ENCODE results near the gene ZNF782.

- TF ChIP-seq POLR2A (IDR thresholded peaks at IDR 0.05; ENCODE audit: low read length) (no peak), GATA1 (IDR thresholded peaks at IDR 0.05; ENCODE audit: low read depth, low read length) (no peak)
These were observed 72.1 kb downstream of the ZNF782 start for GRCh38 chr9:96782235-96782634.
